SK-N-SH (cell line): ENCODE results near the gene NFATC3. TPM values are rescaled to one million over a fixed set of nuclear protein-coding genes. Genes with fewer than 3 reads are reported as not detected.

Experiments used
- CTCF ChIA-PET: fragments of 300-600, 350-600 bp; formaldehyde crosslinking; extraction: SDS; loops from one replicate; lab custom pipeline; 2021; lab: Yijun Ruan, JAX
- POLR2A ChIA-PET: fragments of 350-600 bp; sonication (Branson Sonifier 250); formaldehyde crosslinking; extraction: SDS; loops from one replicate; lab custom pipeline; 2020; ENCODE audit warnings: antibody characterized with exemption, inconsistent platforms; lab: Yijun Ruan, JAX
- DNase-seq: peaks from one replicate; pipeline ENCODE4 v3.0.0; 2012
- H2AFZ ChIP-seq: fragments of 200-600 bp; sonication (generic); 2 replicates; pipeline ENCODE4 v1.8.1; 2016; ENCODE audit warnings: antibody characterized with exemption, mild to moderate bottlenecking, low read depth
- H3F3A ChIP-seq: fragments of 200-600 bp; sonication (generic); replicated peaks from 2 replicates; pipeline ENCODE3; 2016; ENCODE audit warnings: antibody characterized with exemption, mild to moderate bottlenecking; ENCODE audit not compliant: insufficient read depth
- H3K27ac ChIP-seq, 2 experiments: fragments of 200-500 bp in 1 of 2; fragments of 200-600 bp in 1 of 2; sonication (Bioruptor generic) in 1 of 2; sonication (generic), shearing (Covaris generic) in 1 of 2; 2 replicates each; pipeline versions ENCODE4 v1.5.1 to v1.6.1; 2014 to 2016; ENCODE audit warnings: low read depth in 2 of 2, inconsistent platforms in 1 of 2, low read length in 1 of 2, mild to moderate bottlenecking in 1 of 2, mixed read lengths in 1 of 2
- H3K27me3 ChIP-seq: fragments of 200-600 bp; sonication (generic), shearing (Covaris generic); 2 replicates; pipeline ENCODE4 v1.6.1; 2016; ENCODE audit warnings: mixed run types; ENCODE audit not compliant: insufficient read depth
- H3K36me3 ChIP-seq, 2 experiments: fragments of 200-500 bp in 1 of 2; fragments of 200-600 bp in 1 of 2; sonication (Bioruptor generic) in 1 of 2; sonication (generic) in 1 of 2; replicated peaks in 1 of 2; 2 replicates each; pipeline versions ENCODE3 to v1.5.1; 2014 to 2016; ENCODE audit warnings: low read length in 1 of 2, mild to moderate bottlenecking in 1 of 2; ENCODE audit not compliant: insufficient read depth in 2 of 2, control insufficient read depth in 1 of 2
- H3K4me1 ChIP-seq, 2 experiments: fragments of 200-500 bp in 1 of 2; fragments of 200-600 bp in 1 of 2; sonication (Bioruptor generic) in 1 of 2; sonication (generic), shearing (Covaris generic) in 1 of 2; 2 replicates each; pipeline versions ENCODE4 v1.5.1 to v1.6.1; 2014 to 2016; ENCODE audit warnings: low read depth in 1 of 2, low read length in 1 of 2, mixed run types in 1 of 2; ENCODE audit not compliant: insufficient read depth in 2 of 2, control insufficient read depth in 1 of 2
- H3K4me2 ChIP-seq: fragments of 200-600 bp; sonication (generic), shearing (Covaris generic); 2 replicates; pipeline ENCODE4 v1.6.1; 2017; ENCODE audit warnings: mixed run types
- H3K4me3 ChIP-seq, 2 experiments: fragments of 200-500 bp in 1 of 2; fragments of 200-600 bp in 1 of 2; sonication (Bioruptor generic) in 1 of 2; sonication (generic), shearing (Covaris generic) in 1 of 2; 2 replicates each; pipeline versions ENCODE4 v1.5.1 to v1.8.1; 2014 to 2016; ENCODE audit warnings: low read depth in 2 of 2, inconsistent platforms in 1 of 2, low read length in 1 of 2, mild to moderate bottlenecking in 1 of 2, mixed read lengths in 1 of 2, moderate library complexity in 1 of 2
- H3K79me2 ChIP-seq: fragments of 200-600 bp; sonication (generic); 2 replicates; pipeline ENCODE4 v1.8.1; 2017; ENCODE audit warnings: mild to moderate bottlenecking; ENCODE audit not compliant: insufficient read depth
- H3K9ac ChIP-seq: fragments of 200-600 bp; sonication (generic); 2 replicates; pipeline ENCODE4 v1.6.1; 2017; ENCODE audit warnings: mixed run types
- H3K9me2 ChIP-seq: fragments of 200-600 bp; sonication (generic); 2 replicates; pipeline ENCODE4 v1.6.1; 2017; ENCODE audit warnings: mixed run types
- H3K9me3 ChIP-seq: fragments of 200-600 bp; sonication (generic); 2 replicates; pipeline ENCODE4 v1.6.1; 2017; ENCODE audit warnings: mixed run types, mild to moderate bottlenecking, moderate library complexity
- H4K20me1 ChIP-seq: fragments of 200-600 bp; sonication (generic); 2 replicates; pipeline ENCODE4 v1.6.1; 2017; ENCODE audit warnings: mild to moderate bottlenecking, mixed run types; ENCODE audit not compliant: insufficient read depth
- CHD2 ChIP-seq: fragments of 150-350 bp; IDR thresholded peaks from 2 replicates; pipeline ENCODE4 v1.6.1; 2018; ENCODE audit warnings: low read length; ENCODE audit not compliant: partially characterized antibody
- CTCF ChIP-seq: fragments of 200-600 bp; sonication (generic); IDR thresholded peaks from 2 replicates; pipeline ENCODE4 v1.6.1; 2017; ENCODE audit warnings: antibody characterized with exemption, mild to moderate bottlenecking, moderate library complexity
- EP300 ChIP-seq, 2 experiments: IDR thresholded peaks; 2 replicates each; pipeline versions ENCODE4 v1.4.0 to v1.6.1; 2012; ENCODE audit warnings: borderline replicate concordance in 1 of 2, low read depth in 1 of 2, low read length in 1 of 2
- EZH2phosphoT487 ChIP-seq: fragments of 200-600 bp; sonication (generic); IDR thresholded peaks from 2 replicates; pipeline ENCODE4 v1.6.1; 2017; ENCODE audit warnings: low read depth, mixed run types, mild to moderate bottlenecking, antibody characterized with exemption, moderate library complexity, borderline replicate concordance
- FOSL2 ChIP-seq: IDR thresholded peaks from 2 replicates; pipeline ENCODE4 v1.4.0; 2012; ENCODE audit warnings: low read depth, mild to moderate bottlenecking, moderate library complexity, borderline replicate concordance
- FOXJ3 ChIP-seq: sonication (generic); formaldehyde crosslinking; IDR thresholded peaks from 2 replicates; pipeline ENCODE4 v1.5.1; 2020; ENCODE audit warnings: mild to moderate bottlenecking, missing genetic modification reagents
- GATA2 ChIP-seq: sonication (generic); formaldehyde crosslinking; IDR thresholded peaks from 2 replicates; pipeline ENCODE4 v1.5.0; 2020; ENCODE audit warnings: mild to moderate bottlenecking, missing genetic modification reagents
- IRF3 ChIP-seq: fragments of 150-350 bp; IDR thresholded peaks from 2 replicates; pipeline ENCODE4 v1.6.1; 2016; ENCODE audit warnings: mild to moderate bottlenecking, low read depth, low read length
- JUND ChIP-seq: IDR thresholded peaks from 2 replicates; pipeline ENCODE4 v1.4.0; 2012
- NRF1 ChIP-seq: IDR thresholded peaks from 2 replicates; pipeline ENCODE4 v1.6.1; 2012; ENCODE audit warnings: low read depth, mild to moderate bottlenecking, low read length
- PBX3 ChIP-seq: IDR thresholded peaks from 2 replicates; pipeline ENCODE4; 2012
- RCOR1 ChIP-seq: fragments of 150-350 bp; IDR thresholded peaks from 2 replicates; pipeline ENCODE4 v1.6.1; 2017; ENCODE audit warnings: antibody characterized with exemption, low read length
- SIN3A ChIP-seq: IDR thresholded peaks from 2 replicates; pipeline ENCODE4 v1.6.1; 2012; ENCODE audit warnings: low read depth, mild to moderate bottlenecking, low read length, moderate library complexity, borderline replicate concordance
- SMC3 ChIP-seq: IDR thresholded peaks from 2 replicates; pipeline ENCODE4 v1.6.1; 2012; ENCODE audit warnings: low read depth, low read length, improper control_type of control experiment
- TAF1 ChIP-seq: IDR thresholded peaks from 2 replicates; pipeline ENCODE4 v1.6.1; 2012; ENCODE audit warnings: low read depth, mild to moderate bottlenecking, low read length, moderate library complexity, borderline replicate concordance
- TCF12 ChIP-seq: IDR thresholded peaks from 2 replicates; pipeline ENCODE4 v1.4.0; 2012
- ZBTB33 ChIP-seq: IDR thresholded peaks from 2 replicates; pipeline ENCODE4 v1.4.0; 2012; ENCODE audit warnings: low read depth, borderline replicate concordance
- WGBS: methylation state at CpG from one replicate; pipeline ENCODE4 v1.1.6; 2017; ENCODE audit warnings: low lambda C conversion rate; 5-methylcytosine and 5-hydroxymethylcytosine counted together
- polyA plus RNA-seq, 3 experiments: library from polyadenylated mRNA; depleted of rRNA; stranded (reverse); fragments of >200 nt; gene quantifications; 2 replicates each; pipeline ENCODE4 v1.2.3, GENCODE V29; 2012

Gene NFATC3
- polyA plus RNA-seq, 1 of the 3 experiments (the other 2 are of a cell fraction): 5.7 TPM

- H3K27me3 ChIP-seq: no peaks in the 10 kb centered on the region
- no peaks in the 10 kb centered on the region for H3K79me2 ChIP-seq
- 79% methylated on average over 6 of the region's 6 CpGs for WGBS
- peaks cover 0 to 19% of the 10 kb centered on the region in 2 experiments; a peak in 2 of 4 replicates for H3K4me1 ChIP-seq
- H3K36me3 ChIP-seq: peaks cover 7 to 14% of the 10 kb centered on the region in 2 experiments
- TF ChIP-seq ZBTB33 (no peak), IRF3 (no peak), JUND (no peak), FOXJ3 (no peak), TCF12 (no peak), GATA2 (CRISPR knock-in tag) (no peak), EP300 (IDR thresholded peaks at IDR 0.05; ENCODE audit: borderline replicate concordance in 1 of 2, low read depth in 1 of 2, low read length in 1 of 2) (no peak), TAF1 (no peak), FOSL2 (no peak), EZH2phosphoT487 (no peak), CHD2 (no peak), NRF1 (no peak), SIN3A (no peak), SMC3 (no peak), PBX3 (no peak), CTCF (no peak), RCOR1 (no peak)
- TF ChIP-seq, all 33 proteins: peak for 0
- Histone ChIP-seq H2AFZ (no peak overlapping the region), H3K9ac (peak overlapping the region; percentile 45; the same call in 1 of the 2 replicates), H3F3A (peaks cover 39% of the 10 kb centered on the region), H3K9me3 (no peaks in the 10 kb centered on the region), H3K9me2 (no peaks in the 10 kb centered on the region), H3K4me3 (no peak overlapping the region), H3K4me2 (peak overlapping the region; percentile 55), H3K27ac (peak overlapping the region in 1 of 2 experiments; percentile 70; a peak in 2 of 4 replicates), H4K20me1 (0 out of 2 replicates have a peak, but pooled peaks cover 2% of the 10 kb centered on the region)
- no peak for DNase-seq
- ChIA-PET POLR2A (no interaction called here), CTCF (interaction anchor here (0.7 to 2.5 kb wide), 21 partner anchors 10 to 194 kb away, joined by 3 to 12 read pairs (median 4); no protein-coding TSS in a partner anchor)
Measured at GRCh38 chr16:68065716-68066305, 19.4 kb upstream of the NFATC3 start.
